GM19397 (cell line): ENCODE measurements around the gene TSHR.
"Not testable (repeated sequence)": the region's sequence is repeated elsewhere in the genome, so short reads cannot be mapped to it uniquely, and the experiment has no call there.

ENCODE experiments used
- ATAC-seq: cut with Tn5 transposase; IDR thresholded peaks from one replicate; pipeline ENCODE4 v1.9.1; 2021; ENCODE audit warnings: mild to moderate bottlenecking, moderate library complexity; ENCODE audit not compliant: unreplicated experiment

Gene TSHR

GRCh38 chr14:80955416-80955941 lies at the start of gene TSHR:
TSHR (plus strand) TSS chr14:80955621; CDS start chr14:80955681, 60 bp downstream.
- ATAC-seq, result no peak

DNA sequence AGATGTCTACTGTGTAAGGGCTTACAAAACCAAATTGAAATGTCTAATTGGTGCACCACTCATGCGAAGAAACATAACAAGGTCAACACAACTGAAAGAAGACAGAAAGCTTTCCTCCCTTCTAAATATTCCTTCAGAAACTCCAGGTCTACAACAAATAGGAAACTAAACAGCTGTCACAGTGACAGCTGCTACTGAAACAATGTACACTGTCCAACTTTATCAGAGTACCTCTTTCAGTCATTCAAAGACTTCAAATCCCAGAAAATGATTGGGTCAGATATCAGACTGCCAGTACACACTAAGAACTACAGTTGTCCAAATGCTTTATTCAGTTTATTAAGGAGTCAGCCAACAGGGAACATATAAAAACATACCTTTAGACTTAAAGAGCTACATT lies 49.1 kb upstream of the TSHR start:
- no peak for ATAC-seq

DNA sequence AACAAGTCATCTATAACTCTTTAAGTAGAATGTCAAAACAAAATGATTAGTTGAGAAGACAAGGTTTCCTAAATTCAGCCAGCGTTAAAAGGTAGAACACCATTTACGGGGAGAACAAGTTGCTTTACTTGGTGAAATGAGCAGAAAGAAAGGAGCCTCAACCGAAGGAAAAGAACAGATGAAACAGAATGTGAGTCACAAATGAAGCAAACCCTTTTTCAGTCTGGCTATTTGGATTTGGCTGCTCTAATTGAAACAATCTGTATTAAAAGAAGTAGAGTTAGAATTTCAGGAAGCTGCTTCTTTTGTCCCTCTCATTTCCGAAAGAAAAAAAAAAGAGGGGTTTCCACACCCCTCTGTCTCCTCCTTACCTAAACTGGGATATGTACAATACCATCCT lies 48.5 kb upstream of the TSHR start:
- no peak for ATAC-seq

DNA sequence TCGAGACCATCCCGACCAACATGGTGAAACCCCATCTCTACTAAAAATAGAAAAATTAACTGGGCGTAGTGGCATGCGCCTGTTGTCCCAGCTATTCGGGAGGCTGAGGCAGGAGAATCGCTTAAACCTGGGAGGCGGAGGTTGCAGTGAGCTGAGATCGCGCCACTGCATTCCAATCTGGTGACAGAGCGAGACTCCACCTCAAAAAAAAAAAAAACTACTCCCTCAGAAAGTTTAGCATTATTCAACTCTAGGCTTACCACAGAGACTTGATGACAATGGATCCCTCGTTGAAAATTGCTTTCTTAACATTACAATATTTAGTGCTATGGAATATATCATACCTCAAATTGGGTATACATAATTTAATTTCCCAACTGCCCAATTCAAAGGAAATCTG lies 43.4 kb upstream of the TSHR start:
- not testable (repeated sequence) for ATAC-seq

- no peak for ATAC-seq
Observed at GRCh38 chr14:80919622-80920021, 35.8 kb upstream of the TSHR start.

- no peak for ATAC-seq
Observed at GRCh38 chr14:80923368-80923767, 32.1 kb upstream of the TSHR start.

GRCh38 chr14:80924365-80925103 lies 30.9 kb upstream of the TSHR start:
- no peak for ATAC-seq

- ATAC-seq, result no peak
Observed at GRCh38 chr14:80926397-80927082, 28.9 kb upstream of the TSHR start.

DNA sequence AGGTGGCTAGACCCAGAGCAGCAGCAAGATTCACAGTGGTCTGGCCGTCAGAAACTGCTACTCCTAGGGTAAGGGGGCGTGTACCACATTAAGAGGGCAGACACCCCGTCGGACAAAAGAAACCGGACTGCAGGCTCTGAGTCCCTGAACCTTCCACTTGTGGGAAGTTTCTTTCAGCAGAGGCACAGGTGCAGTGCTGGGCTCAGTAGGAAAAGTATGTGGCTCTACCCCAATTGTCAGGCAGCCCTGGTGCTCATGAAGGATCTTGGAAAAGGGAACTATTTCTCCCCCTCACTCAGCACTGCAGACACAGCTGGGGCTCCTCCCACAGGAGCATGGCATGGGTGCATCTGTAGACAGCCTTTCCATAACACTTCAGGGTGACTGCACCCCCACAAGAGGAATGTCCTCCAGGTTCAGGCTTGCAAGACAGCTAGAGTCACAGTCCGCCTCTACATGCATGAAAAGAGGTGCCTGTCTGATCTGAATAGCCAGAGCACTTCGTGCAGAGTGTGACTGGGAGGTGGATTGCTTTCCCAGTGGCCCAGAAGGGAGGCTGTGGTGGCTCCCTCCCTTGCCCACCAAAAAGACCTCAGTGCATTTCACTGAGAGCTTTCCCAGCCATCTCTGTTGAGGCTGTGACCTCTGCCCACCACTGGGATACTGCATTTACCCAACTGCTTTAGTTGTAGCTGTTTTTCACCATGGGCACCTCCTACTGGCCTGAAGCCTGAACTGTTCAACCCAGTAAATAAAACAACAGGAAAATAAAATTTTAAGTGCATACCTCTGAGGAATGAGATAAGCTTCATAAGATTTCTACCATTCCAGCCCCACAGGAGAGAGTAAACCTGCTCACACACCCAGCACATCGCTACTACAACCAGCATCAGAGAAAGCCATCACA lies 28.1 kb upstream of the TSHR start:
- no peak for ATAC-seq

- no peak for ATAC-seq
Observed at GRCh38 chr14:80930095-80930494, 25.3 kb upstream of the TSHR start.

DNA sequence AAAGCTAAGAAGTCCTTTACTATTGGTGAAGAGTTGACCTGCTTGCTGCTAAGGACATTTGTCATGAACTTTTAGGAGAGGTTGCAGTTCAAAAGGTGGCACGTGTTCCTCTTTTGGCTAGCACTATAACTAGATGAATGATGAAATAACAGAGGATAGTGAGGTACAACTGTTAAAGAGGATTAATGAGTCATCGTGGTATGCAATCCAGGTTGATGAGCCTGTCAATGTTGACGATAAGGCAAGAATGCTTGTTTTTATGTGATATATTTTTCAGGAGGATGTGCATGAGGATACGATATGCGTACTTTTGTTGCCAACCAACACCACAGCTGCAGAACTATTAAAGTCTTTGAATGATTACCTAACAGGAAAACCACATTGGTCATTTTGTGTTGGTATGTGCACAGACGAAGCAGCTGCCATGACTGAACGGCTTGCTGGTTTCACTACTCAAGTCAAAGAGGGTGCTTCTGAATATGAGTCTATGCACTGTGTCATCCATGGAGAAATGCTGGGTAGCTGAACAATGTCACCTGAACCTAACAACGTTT lies 24.5 kb upstream of the TSHR start:
- ATAC-seq, result peak; percentile 98

DNA sequence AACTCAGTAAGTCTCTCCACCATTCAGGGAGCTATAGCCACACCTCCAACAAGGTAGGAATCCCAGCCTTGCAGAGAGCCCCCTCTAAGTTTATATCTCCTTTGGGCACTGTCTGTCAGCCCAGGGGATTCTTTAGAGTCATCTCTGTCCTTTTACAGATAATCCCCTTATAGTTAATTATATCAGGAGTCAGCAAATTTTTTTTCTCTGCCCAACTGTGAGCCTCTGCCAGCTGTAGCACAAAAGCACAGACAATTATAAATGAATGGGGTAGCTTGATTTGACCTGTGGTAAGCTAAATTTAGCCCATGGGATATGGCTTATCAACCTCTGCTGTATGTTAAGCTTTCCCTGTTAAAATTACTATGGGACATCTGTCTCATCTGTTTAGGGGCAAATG lies 22.1 kb upstream of the TSHR start:
- ATAC-seq, result no peak

GRCh38 chr14:80933686-80934085 lies 21.7 kb upstream of the TSHR start:
- no peak for ATAC-seq

- ATAC-seq, result no peak
Observed at GRCh38 chr14:80940146-80940545, 15.3 kb upstream of the TSHR start.

DNA sequence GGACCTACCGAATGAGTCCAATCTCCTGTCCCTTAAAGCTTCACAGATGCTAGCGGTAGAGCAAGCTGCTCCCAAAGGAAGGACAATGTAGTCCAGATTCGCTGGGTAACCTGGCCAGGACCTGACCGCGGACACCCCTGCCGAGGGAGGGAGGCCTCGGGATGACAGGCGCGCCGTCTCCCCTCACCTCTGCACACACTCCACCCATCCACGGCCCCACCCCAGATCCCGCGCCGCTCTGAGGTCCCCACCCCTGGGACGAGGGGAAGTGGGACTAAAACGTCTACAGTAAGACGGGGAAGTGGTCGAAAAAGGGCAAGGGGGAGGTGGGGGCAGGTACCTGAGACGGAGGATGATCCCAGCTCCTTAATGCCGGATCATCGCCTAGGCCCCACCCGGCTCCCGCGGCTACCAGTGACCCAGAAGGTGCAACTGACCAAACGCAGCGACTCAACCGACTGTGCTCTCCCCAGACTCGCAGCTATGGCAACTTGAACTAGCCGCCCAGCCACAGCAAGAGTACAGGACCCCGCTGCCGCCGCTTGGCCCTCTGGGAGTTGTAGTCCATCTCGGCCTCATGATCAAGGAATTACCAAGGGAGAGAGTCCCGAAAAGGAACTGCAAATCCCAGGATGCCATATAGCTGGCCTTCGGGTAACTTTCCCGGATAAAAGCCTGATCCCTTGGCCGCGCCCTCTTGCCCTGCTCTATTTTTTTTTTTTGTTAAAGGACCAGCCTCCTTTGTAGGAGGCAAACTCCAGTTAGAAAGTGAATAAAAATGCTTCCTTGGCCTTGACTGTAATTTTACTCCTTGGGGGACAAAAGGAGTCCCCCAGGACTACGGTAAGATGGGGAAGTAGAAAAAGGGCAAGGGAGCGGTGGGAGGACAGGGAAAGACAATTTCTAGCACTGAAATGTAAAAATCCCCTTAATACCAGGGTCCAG lies 13.9 kb upstream of the TSHR start, which contains the start of gene CEP128:
Gene CEP128, minus strand, starts transcription at position 498 of the 945 bp plus-strand sequence.
- peak; percentile 99 for ATAC-seq

DNA sequence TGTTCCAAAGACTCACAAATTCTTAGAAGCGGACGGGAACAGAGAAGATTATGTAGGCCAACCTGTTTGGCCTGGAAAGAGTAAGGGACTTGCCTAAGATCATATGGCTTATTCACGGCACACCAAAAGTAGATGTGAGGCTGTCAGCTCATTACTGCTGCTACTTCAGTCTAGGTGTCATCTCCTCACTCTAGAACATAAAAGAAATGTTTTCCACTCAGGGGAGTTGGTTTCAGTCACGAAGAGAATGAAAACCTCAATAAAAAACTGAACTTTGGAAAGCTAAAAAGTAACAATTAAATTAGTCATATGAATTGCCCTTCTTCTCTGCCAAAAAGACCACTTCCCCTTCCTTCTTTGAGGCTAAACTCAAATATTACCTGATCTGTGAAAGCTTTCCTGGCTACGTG lies 13.2 kb upstream of the TSHR start:
- ATAC-seq, result peak; percentile 9

DNA sequence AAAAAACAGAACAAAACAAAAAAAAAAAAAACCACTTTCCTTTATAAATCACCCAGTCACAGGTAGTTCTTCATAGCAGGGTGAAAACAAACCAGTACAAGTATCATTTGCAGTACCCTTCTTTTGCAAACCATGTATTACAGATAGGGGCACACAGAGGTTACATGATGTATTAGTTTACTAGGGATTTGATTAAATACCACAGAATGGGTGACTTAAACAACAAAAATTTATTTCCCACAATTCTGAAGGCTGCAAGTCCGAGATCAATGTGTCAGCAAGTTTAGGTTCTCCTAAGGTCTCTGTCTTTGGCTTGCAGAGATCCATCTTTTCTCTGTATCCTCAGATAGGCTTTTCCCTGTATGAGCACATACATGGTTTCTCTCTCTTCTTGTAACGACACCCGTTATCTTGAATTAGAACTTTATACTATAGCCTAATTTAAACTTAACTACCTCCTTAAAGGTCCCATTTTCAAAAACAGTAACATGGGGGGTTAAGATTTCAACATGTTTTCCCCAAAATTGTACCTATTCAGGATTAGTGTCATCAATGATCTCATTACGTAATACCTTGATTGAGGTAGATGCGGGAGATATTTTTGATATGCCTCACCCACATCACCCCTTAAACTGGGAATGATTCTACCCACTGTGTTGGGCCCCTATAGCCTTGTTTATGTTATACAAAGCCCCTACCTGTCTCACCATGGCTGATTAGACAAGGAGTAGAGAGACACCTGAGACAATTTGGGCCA lies 10.4 kb upstream of the TSHR start:
- no peak for ATAC-seq

DNA sequence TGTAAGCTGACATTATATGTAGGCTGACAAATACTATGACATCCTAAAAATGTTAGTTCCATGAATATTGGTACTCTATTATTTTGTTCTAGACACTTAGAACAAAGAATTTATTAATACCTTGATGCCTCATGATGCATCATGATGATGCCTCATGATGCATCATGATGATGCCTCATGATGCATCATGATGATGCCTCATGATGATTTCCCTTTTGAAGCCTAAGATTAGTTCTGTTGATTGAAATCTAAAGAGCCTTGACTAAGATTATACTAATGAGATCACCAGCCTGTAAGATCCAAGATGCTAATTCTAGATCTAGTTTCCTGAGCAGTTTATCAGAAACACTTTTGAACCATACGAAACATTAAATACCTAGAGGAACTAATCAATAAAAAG lies 9.2 kb upstream of the TSHR start:
- no peak for ATAC-seq

GRCh38 chr14:80946797-80947196 lies 8.6 kb upstream of the TSHR start:
- ATAC-seq, result no peak
